Measurements from ENCODE around the gene PINLYP.

GRCh38 chr19:43551399-43552197, 24.0 kb upstream of the PINLYP start:
- TF ChIP-seq CTCF (conservative IDR thresholded peaks at IDR 0.05; ENCODE audit: low read length) (no peak), EZH2phosphoT487 (IDR thresholded peaks at IDR 0.05; ENCODE audit: borderline replicate concordance) (no peak)
